HG03060 (cell line): ENCODE data around the gene MEGF9.
"Not testable (repeated sequence)": the region's sequence is repeated elsewhere in the genome, so short reads cannot be mapped to it uniquely, and the experiment has no call there.

Experiments
- ATAC-seq: cut with Tn5 transposase; IDR thresholded peaks from one replicate; pipeline ENCODE4 v1.9.1; 2021; ENCODE audit warnings: low read depth, moderate number of reproducible peaks; ENCODE audit not compliant: unreplicated experiment

MEGF9 gene

GRCh38 chr9:120668399-120668798 lies 45.9 kb downstream of the MEGF9 start:
- no peak for ATAC-seq

DNA sequence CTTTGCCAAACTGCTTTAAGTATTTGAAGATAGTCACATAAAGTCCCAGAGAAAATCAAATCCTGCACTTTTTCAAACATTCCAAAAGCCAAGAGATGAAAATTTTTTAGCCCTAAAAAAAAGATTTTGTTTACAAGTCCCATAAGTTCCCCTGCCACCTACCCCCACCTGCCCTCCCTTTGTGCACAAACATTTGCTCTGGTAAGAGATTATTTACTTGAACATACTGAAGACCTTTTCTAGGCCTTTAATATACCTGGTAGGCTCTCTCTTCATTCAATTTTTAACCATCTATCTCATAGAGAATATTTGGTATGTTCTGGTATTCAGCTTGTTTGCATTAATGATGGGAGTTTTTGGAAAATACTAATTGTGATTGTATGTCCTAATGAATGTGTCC lies 50.3 kb downstream of the MEGF9 start:
- no peak for ATAC-seq

DNA sequence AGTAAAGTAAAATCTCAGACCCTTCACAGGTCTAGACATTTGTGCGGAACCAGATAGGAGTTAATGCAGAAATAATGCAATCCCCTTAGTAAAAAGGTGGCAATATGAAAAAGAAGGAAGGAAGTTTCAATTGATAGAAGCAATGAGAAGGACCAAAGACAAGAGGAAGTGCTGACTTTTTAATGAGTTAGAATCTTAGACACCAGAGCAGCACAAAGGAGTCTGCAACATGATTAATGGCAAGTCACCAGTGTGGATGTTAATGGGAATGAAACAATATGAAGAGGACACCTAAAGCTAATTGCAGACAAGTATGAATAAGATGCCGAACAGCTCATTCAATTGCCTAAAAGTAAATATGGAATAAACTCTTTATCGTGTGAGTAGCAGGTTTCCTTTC lies 50.9 kb downstream of the MEGF9 start:
- ATAC-seq = no peak

GRCh38 chr9:120662513-120662912 lies 51.8 kb downstream of the MEGF9 start:
- no peak for ATAC-seq

DNA sequence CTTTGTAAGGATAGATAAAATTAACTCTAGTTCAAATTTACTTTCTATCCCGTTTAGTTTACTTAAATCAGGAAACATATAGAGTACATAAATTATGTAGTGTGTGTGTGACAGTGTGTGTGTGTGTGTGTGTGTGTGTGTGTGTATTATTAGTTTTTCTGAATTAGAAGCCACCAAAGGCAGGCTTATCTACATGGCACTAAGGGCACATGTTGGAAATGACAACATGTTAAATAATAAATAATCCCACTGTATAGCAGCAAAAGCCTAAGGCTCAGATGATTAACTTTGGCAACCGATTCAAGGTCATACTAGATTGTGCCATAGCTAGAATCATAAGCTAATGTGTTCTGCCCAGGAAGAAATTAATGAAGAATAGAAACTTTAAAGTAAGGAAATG lies 54.6 kb downstream of the MEGF9 start:
- no peak for ATAC-seq

GRCh38 chr9:120659209-120659608 lies 55.1 kb downstream of the MEGF9 start:
- no peak for ATAC-seq

GRCh38 chr9:120655005-120655622 lies 59.2 kb downstream of the MEGF9 start:
- no peak for ATAC-seq

GRCh38 chr9:120654272-120654671 lies 60.0 kb downstream of the MEGF9 start:
- no peak for ATAC-seq

DNA sequence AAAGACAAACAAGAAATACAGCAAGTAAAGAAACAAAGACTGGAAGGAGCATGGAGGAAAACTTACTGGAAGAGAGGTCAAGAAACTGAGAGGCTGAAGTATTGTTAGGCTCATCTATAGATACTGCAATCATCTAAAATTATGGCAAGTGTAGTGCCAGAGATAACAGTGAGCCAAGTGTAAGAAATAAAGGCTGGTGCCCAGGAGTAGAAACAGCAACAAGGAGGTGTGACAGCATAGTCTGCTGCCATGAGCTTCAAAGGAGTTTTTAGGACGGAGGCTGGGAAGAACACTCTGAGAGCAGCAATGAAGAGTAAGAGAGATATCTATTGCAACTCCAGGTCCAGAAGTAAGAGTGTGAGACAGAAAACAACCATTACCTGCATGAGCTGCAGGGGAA lies 60.5 kb downstream of the MEGF9 start:
- ATAC-seq = no peak

GRCh38 chr9:120652934-120653333 lies 61.3 kb downstream of the MEGF9 start:
- no peak for ATAC-seq

DNA sequence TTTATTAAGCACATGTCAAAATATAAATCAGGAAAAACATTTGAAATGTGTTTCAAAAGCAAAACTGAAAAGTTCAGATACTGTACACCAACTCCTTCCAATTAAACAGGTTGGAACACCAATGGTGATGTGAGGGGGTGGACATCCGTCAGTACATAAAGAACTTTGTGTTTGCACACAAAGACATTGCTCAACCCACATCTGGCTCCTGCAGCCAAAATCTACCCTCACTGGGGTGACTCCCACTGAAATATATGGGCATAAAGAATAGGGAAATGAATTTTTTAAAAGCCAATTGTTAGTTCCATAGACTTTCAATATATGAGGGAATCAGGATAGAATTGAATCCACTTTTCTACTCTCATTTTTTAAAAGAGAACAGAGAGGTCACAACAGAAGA lies 63.9 kb downstream of the MEGF9 start:
- ATAC-seq = no peak

DNA sequence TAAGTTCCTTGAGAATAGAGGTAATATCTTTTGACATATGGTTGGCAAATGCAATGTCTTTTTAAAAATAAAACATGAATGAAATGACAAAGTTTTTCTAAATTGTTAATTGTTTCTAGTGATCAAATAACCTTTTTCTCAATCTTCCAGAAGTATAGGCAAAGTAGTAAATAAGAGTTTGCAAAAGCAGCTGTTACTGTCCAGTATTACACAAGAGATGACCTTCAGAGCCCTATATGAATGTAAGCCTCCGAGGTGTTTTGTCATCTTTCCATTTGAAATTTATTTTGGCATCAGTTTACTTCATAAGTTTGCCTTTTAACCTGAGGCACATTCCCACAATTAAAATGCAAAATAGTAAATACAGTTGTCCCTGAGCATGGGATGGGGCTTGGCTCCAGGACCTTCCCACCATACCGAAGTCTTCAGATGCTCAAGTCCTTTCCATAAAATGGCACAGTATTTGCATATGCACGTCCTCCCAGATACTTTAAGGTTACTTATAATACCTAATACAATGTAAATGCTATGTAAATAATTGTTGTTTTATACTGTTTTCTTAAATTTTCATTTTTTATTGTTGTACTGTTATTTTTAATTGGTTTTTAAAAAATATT lies 65.6 kb downstream of the MEGF9 start:
- no peak for ATAC-seq

GRCh38 chr9:120646948-120647347 lies 67.3 kb downstream of the MEGF9 start:
- ATAC-seq = no peak

DNA sequence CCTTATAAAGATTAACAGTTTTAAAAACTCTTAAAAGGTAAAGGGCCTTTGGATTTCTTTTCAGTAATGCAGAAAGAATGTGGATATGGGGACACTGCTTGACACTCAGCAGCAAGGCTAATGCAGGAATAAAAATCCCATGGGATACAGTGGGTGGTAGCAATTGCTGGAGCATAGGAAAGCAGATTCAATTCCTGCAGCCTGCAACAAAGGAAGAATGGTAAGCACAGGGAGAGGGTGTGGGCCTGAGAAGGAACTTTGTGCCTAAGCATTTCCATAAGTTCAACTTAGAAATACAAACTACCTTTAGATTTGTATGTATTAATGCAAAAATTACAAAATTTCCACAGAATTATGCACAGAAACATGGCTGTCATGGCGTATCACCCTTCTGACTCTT lies 68.5 kb downstream of the MEGF9 start:
- ATAC-seq = no peak

DNA sequence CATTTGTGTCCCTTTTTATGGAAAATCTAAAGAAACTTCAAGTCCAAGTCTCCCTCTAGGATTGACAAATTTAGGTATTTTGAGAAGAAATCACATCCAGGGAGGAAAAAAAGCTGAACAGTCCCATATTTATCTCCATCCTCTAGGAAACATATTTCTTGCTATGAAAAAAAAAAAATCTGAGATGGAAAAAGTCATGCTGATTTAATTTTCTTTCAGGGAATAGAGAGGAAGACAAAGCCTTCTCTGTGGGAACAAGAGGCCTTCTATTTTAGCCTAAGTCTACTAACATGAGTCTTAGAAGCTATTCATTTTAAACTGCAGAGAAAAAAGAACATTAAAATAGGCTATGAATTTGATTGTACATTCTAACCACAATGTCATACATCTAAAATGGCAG lies 71.2 kb downstream of the MEGF9 start:
- ATAC-seq = no peak

DNA sequence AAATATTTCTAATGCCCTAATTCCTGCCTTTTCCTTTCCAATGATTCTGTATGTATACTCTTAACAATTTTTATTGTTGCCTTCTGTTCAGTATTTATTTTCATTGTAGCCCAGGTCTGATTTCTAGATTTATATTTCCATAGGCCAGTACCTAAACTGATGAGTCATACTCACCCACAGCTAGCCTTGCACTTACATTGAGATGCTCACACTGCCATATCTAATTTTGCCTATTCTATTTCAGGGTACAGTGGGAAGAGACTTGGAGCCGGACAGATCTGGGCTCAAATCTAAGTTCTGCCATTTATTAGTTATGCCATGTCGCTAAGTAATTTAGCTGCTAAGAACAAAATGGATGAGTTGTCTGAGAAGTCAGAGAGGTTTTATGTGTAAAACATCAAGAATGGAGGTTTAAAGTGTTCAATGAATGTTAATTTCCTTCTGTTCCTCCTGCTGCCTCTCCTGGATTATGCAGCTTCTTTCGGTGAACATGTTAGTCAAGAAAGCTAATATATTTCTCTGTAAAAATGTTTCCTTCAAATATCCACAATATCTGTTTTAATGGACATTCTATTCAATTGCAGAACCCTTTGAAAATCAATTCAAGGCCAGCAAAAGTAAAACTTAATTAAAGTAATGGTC lies 72.0 kb downstream of the MEGF9 start:
- ATAC-seq = no peak

DNA sequence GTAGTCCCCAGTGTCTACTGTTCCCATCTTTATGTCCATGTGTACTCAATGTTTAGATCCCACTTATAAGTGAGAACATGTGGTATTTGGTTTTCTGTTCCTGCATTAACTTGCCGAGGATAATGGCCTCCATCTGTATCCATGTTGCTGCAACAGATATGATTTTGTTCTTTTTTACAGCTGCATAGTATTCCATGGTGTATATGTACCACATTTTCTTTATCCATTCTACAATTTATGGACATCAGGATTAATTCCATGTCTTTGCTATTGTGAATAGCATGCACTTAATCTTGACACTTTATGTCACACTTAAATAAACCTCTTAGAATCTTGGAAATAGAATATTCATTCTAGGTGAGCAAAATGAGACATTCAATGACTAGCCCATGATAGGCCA lies 73.4 kb downstream of the MEGF9 start:
- not testable (repeated sequence) for ATAC-seq

GRCh38 chr9:120640380-120640779 lies 73.9 kb downstream of the MEGF9 start:
- ATAC-seq = no peak

GRCh38 chr9:120637919-120638318 lies 76.4 kb downstream of the MEGF9 start:
- no peak for ATAC-seq

DNA sequence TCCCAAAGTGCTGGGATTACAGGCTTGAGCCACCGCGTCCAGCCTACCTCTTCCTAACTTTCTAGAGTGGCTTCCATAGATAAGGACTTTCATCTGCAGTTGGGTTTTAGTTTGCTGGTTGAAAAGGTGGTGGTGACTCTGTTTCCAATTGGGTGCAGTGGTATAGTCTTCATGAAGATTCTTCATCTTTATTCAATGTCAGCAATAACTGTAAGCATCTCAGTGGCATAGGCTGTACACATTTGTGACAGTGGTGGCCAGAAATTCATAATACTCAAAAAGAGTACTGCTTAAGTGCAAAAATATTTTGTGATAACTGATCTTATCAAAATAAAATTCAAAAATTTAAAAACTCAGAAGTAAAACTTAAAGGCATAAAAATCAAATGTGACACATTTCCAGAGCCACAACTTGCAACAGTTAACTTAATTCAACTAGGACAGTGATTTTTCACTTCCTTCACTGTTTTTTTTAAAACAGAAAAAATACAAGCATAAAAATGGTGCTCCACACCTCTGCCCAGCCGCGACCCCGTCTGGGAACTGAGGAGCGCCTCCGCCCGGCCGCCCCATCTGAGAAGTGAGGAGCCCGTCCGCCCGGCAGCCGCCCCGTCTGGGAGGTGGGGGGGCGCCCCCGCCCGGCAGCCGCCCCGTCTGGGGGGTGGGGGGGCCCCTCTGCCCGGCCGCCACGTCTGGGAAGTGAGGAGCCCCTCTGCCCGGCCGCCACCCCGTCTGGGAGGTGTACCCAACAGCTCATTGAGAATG lies 77.9 kb downstream of the MEGF9 start:
- ATAC-seq = no peak

- ATAC-seq = no peak
These were observed 79.3 kb downstream of the MEGF9 start for GRCh38 chr9:120635011-120635410.
